Myocyte (in vitro differentiated cells): ENCODE data around the gene KEL. TPM values are rescaled to one million over a fixed set of nuclear protein-coding genes. Genes with fewer than 3 reads are reported as not detected.
A peak's percentile ranks its signal among the peaks of the same experiment; 100 is the strongest.
"Not testable (repeated sequence)": the region's sequence is repeated elsewhere in the genome, so short reads cannot be mapped to it uniquely, and the experiment has no call there.

Experiments used
- DNase-seq: peaks from one replicate; pipeline ENCODE4 v3.0.0-alpha.2; 2012; ENCODE audit warnings: low read depth
- polyA plus RNA-seq: library from polyadenylated mRNA; unstranded; fragments of >200 nt; gene quantifications from one replicate; pipeline ENCODE4 v1.2.1, GENCODE V29; 2012; ENCODE audit warnings: missing spikeins
- total RNA-seq: library from RNA; depleted of rRNA; stranded (reverse); fragments of >200 nt; gene quantifications from 2 replicates; pipeline ENCODE4 v1.2.3, GENCODE V29; 2014

KEL gene, protein sequence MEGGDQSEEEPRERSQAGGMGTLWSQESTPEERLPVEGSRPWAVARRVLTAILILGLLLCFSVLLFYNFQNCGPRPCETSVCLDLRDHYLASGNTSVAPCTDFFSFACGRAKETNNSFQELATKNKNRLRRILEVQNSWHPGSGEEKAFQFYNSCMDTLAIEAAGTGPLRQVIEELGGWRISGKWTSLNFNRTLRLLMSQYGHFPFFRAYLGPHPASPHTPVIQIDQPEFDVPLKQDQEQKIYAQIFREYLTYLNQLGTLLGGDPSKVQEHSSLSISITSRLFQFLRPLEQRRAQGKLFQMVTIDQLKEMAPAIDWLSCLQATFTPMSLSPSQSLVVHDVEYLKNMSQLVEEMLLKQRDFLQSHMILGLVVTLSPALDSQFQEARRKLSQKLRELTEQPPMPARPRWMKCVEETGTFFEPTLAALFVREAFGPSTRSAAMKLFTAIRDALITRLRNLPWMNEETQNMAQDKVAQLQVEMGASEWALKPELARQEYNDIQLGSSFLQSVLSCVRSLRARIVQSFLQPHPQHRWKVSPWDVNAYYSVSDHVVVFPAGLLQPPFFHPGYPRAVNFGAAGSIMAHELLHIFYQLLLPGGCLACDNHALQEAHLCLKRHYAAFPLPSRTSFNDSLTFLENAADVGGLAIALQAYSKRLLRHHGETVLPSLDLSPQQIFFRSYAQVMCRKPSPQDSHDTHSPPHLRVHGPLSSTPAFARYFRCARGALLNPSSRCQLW
- total RNA-seq = not detected in 2 replicates
- 0.24 TPM for polyA plus RNA-seq

DNA sequence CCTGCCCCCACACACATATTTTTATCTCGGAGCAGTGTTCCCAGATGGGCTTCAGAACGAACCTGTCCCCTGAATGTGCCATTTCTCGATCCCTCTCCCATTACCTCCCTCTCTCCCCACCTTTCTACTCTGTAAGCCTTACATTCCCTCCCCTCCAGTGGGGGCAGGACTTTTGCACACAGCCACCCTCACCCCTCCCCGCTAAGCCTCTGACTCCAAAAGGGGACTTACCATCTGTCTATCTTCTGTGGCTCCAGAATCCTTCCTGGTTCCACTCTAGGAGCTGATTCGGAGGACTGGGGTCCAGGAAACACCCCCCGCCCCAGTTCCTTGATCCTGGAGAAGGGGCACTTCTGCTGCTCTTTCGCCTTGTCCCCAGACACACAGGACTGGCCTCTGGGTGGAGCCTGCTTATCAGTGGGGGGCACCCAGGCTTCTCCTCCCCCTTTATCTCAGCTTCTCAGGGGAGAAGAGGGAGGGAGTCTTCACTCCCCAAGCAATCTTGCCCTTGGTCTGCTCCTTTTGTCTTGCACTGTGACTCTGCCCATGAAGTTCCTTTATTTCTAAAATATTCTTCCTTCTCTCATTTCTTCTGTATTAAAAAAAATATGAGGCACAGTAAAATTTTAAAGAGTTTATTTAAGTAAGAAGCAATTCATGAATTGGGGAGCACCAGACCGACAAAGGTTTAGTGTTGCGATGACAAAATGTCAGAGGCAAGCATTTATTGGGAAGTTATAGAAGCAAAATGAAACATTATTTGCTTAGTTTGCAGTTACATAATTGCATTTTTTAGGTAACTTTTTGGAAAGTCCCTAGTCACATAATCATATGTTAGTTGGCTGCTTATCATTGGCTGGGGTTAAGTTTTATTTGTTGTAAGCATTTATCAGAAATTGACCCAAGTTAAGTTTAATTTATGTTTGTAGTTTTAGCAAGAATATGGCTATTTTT lies at the start of gene KEL:
TSS of gene KEL (minus strand) at position 391 of the 954 bp plus-strand sequence. CDS start at position 234, 157 bp downstream.
- DNase-seq = no peak

DNA sequence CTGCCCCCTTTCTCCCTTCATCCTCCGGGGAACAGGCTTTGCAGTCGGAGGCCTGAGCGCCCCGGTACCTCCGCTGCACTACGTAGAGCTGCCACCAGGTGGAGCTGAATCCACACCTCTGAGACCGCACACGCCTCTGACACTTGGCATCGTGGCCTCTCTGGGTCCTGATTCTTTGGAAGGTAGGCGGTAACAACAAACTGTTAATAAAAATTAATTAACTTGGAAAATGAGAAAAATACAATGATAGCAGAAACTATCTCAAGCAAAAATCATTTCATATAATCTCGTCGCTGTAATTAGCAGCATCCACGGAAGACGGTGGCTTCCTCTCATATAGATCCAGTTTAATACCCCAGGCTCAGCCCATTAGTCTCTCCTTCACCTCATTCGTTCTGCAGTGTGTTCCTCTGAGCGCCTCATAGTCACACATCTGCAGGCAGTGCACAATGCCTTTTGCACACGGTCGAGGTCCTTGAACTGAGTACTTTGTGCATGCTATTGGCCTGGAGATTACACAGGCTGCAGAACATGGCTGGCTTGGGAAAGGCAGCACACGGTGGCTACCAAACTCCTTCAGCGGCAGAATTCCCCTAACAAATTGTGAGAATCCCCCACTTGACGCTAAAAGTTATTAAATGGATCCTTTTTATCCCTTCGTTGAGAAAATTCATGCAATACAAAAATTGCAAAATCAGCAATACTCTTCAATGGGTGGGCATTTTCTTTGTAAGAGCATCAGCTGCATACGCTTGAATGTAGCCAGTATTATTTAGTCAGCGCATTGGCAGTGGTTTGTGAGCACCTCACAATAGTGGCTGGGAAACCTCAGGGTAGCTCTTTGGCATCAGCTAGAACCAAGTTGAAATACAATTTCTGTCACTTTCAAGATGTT lies 46.1 kb upstream of the KEL start:
- DNase-seq = peak; percentile 86

DNA sequence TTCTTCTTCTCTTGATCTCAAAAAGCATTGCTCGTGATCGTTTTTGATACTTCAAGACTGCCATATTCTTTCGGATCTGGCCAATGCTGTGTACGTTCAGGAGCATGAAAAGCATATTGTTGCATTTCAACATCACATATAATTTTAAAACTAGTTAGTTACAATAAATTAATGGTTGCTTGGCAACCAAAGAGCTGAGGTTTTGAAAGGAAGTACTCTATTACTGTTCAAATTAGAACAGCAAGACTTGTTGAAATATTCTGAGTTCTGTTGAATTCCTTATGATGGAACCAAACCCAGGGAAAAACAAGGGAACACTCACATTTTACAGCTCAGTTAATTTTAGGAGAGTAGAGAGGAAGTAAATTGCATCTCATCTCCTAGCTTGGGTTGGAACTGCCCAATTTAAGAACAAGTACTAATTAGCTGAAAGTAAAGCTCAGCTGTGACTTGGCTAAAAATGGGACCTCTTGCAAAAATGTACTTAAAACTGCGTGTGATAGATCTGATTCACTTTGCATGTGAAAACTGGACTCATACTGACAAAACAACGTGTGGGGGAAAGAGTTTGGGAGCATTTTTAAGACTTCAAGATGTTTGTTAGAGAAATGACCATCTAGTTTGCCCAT lies 43.6 kb upstream of the KEL start:
- no peak for DNase-seq

DNA sequence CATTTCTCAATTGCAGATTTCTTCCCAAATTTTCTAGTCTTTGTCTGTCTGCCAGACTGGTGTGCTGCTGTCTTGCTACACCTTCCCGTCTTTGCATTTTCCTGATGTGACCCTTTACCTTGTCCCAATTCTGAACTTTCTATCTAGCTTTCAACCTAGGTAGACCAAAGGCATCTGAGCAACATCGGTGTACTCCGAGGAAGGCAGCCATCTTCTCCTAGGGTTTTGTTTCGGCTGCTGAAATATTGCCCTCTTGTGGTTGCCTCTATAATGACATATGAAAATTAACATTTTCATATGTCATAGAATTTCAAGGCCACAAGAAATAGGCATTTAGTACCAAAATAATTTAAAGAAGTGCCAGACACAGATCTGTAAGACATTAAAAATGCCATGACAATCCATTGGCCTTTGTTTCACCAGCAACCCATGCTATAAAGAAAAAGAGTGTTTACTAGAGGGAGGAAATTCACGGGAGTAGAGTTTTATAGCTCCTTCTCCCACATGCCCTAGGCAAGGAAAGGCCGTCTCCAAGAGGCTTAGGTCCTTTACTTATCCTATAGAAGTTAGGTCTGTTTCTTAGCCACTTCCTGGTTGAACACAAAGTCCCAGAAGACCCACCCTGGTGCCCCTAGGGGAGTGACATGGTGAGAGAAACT lies 41.4 kb upstream of the KEL start:
- DNase-seq = peak; percentile 65

DNA sequence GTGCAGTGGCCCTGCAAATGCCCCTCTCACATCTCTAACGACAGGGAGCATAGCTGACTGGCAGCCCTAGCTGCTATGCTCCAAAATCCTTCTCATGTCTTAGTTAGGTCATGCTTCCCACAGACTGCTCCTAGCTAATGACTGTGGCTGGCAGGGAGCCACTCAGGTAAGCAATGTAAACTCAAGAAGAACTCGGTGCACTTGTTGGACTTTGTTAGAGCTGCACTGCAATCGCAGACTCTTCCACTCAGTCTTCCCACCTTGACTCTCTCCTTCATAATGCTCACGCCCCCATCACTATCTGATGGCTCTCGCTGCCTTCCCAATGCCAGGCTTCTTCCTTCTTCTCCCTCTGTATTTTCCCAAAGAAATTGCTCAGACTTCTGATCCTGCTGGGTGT lies 40.7 kb upstream of the KEL start:
- DNase-seq = no peak

DNA sequence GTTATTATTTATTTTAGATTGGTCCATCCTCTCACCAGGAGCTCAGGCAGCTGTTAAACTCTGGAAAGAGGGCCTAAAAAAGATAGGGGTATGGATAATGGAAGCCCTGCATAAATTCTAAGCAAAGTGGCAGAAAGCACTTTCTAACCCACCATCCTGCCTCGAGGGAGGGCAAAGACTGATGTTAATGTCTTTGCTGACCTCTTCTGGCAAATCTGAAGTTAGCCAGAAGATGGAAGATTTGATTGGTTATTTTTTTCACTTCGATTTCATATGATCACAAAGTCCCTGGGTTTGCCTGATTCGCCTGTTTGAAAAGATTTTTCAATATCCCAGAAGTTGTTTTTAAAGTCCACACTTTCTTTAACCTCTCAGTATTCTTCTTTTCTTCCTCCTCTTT lies 39.9 kb upstream of the KEL start:
- DNase-seq = peak; percentile 33

DNA sequence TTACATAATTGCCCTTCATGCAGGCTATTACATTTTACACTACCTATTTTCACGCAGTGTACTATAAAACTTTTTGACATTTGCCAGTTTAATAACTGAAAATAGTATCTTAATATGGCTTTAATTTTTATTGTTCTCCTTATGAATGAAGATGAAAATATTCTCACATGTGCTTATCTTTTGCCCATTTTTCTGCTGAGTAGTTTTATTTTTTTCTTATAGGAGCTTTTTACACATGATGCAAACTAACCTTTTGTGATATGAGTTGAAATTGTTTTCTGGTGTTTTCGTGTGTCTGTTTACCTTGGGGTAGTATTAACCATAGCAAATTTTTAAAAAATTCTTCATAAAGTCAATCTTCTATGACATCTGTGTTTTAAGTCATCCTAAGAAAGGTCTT lies 38.5 kb upstream of the KEL start:
- no peak for DNase-seq

DNA sequence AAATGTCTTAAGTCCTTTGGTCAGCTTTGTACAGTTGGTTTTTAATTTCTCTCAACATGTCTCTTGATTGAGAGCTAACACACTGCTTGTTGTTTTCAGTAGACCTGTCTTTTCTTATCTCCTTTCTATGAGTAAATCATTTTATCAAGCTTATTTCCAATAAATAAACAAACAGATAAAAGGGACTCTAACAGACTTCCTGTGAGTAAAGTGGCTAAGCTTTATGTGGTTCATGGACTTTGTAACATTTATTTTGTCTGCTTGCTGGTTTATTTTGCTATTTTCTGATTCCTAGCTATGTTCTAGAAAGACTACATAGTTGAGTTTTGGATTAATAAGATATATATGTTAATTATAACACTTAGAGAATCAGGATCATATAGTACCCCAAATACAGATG lies 37.6 kb upstream of the KEL start:
- no peak for DNase-seq

DNA sequence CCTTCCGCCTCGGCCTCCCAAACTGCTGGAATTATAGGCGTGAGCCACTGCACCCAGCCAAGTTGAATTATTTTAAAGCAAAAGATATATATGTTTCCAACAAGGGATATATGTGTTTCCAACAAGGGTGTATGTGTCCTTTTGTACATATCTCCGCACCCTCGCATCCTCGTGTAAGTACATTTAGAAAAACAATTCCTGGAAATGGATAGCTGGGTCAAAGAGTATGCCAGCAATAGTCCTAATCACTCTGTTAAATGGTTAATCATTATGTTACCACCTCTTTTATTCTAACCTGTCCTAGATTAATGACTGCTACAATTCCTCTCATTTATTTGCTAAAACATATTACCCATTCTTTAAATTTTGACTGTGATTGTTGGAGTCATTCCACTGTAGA lies 36.8 kb upstream of the KEL start:
- DNase-seq = no peak

DNA sequence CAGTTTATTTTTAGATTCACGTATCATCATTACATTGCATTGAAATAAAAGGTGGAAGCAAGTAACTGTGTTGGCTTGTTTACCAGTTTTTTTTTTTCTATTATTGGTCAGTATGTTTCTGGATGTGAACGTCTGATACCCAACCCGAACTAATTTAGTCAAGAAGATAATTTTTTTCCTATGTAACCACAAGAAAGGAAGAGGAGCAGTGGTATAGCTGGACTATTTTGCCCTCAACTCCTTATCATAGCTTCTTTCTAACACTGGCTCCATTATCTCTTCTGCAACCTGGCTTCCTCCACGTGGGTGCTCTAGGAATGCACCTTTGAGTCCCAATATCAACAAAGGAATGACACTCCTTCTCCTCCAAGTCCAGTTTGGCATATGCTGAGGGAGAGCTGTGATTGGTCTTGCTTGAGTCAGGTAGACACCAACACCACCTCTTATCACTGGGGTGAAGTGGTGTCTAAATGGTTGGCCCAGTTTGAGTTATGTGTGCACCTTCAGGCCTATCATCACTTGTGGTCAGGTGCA lies 35.4 kb upstream of the KEL start:
- DNase-seq = no peak

DNA sequence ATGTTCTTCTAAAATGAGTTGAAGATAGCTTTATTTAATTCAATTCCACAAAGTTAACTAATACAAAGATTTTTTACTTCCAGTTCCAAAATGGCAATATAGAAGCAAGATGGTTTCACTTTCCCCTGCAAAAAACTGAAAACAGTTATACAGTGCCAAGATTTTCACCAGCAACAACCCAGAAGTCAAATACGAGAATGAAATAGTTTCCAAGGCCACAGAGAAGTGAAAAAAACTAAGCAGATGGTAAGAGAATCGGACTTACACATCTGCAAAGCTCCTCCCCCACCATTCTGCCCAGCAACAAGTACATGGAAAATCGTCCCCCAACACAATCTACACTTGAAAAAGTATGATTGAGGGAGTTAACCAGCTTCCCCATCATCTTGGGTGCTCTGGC lies 30.3 kb upstream of the KEL start:
- peak; percentile 49 for DNase-seq

DNA sequence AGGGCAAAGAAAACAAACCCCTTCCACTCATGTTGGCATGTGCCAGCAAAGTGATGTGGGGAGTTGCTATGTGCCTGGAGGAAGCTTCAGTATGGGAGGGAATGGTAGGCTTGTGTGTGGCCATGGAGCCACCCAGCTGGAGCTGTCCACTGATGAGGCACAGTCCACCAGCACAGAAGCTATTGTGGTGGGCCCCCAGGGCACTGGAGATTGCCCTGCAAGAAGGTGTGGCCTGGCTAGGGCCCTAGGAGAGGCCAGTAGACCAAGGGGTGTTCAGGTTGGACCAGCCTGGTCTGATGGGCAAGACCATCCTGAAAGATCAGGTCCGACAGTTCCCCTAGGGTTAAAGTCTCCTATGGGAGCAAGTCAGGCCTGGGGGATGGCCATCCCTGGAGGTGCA lies 22.1 kb upstream of the KEL start:
- no peak for DNase-seq

DNA sequence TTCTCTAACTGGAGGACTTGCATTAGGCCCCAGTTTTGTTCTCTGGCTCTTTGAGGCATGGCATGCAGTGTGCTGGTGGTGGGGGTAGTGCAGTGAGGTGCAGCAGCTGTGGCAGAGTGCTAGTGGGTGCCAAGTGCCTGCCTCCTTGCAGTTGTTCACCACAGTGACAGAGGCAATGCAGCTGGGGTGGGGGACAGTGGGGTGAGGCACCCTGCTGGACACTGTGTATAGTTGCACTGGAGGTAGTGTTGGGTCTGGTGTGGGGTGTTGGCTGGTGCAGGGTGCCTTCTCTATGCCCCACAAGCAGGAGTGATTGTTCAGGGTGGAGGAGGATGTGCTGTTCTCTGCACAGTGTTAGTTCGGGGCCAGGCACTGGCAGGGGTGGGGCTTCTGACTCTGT lies 21.7 kb upstream of the KEL start:
- DNase-seq = no peak

DNA sequence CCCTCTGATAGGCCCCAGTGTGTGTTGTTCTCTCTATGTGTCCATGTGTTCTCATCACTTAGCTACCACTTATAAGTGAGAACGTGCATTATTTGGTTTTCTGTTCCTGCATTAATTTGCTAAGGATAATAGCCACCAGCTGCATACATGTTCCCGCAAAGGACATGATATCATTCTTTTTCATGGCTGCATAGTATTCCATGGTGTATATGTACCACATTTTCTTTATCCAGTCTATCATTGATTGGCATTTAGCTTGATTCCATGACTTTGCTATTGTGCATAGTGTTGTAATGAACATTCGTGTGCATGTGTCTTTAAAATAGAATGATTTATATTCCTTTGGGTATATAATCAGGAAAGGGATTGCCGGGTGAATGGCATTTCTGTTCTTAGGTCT lies 16.2 kb upstream of the KEL start:
- DNase-seq = not testable (repeated sequence)

DNA sequence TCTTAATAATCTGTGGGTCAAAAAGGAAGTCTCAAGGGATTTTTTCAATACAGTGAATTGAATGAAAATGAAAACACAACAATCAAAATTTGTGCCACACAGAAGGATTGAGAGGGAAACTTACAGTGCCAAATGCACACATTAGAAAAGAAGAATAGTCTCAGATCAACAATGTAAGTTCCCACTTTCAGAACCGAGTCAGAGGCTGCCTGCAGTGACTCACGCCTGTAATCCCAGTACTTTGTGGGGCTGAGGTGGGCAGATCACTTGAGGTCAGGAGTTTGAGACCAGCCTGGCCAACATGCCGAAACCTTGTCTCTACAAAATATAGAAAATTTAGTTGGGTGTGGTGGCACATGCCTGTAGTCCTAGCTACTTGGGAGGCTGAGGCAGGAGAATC lies 12.5 kb upstream of the KEL start:
- DNase-seq = no peak

DNA sequence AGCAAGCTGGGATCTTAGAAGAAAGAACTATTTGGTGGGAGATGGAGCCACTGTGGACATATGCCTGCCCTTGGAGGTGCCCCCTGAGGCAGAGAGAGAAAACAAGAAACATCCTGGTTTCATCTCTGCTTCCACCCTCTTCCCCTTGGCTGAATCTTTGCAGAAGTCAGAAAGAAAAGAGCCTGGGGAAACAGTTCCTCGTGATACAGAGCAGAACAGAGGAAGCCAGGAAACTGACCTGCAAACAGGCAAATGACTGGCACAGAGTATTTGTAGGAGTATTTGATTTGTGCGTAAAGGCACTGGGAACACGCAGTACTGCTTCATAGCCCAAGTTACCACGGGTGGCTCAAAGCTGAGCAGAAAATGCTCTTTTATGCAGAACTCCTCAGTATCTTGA lies 7.0 kb upstream of the KEL start:
- no peak for DNase-seq

DNA sequence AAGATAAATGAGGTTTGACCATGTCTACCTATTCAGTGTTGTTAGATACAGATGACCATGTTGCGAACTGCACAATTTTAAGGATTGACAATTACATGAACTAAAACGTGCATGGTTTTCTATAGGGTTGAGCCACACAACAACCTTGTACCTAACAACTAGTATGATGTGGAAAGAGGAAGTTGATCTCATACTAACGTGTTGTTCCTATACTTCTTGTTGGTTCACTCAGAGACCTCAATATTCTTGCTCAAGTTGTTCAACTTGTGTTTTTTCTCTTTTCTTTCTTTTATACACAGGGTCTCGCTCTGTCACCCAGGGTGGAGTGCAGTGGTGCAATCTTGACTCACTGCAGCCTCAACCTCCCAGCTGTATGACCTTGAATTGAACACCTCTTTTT lies 6.1 kb upstream of the KEL start:
- no peak for DNase-seq

DNA sequence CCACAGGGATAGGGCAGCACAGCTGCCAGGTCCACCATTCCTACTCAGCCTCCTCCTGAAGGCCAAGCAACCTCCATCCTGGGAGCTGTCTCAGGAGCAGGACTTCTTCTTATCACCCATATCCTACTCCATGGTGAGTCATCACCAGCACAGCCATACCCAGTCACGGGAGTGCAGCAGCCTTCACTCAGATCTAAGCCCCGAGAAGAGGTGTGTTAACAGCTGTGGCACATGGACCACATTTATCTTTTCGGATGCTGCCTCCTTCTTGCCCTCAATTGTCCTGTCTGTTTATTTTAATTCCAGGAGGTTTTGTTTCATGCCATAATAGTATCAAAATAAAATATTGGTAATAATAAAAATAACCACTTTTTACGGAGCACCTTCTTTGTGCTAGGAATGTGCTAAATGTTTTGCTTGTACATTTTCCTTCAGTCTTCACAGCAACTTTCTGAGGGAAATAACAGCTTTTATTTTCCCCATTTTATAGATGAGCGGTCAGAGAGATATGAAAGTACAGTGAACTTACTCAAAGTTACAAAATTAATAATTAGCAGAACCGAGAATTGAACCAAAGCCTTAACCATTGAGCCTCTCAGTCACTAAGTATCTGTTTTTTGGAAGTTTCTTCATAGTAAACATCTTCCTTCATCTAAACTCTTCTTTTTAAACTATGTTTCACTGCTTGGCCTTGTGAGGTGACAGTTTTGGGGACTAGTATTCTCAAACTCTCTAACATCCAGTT lies 2.5 kb upstream of the KEL start:
- DNase-seq = peak; percentile 5

DNA sequence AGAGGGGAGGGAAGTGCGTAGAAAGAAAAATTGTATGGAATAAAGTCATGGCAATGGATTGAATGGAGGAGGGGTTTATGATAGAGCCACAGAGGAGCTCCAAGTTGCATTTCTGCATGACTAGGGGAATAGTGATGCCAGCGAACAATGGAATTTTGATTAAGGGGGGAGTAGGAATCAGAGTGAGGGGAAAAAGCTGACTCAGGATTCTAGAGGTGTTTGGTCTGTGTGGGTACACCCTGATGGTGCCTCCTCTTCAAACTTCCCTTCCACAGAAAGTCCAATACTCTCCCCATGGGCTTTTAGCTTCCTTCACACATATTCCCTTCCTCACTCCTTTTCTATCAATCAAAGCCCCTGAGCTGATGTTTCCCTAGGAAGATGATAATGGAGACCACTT lies 1.8 kb upstream of the KEL start:
- no peak for DNase-seq
